ENCODE data around the gene NCOA5.
"Not testable (repeated sequence)": the region's sequence is repeated elsewhere in the genome, so short reads cannot be mapped to it uniquely, and the experiment has no call there.

The NCOA5 gene

GRCh38 chr20:46119547-46119946 lies 29.8 kb upstream of the NCOA5 start:
- DNase-seq = no peak

DNA sequence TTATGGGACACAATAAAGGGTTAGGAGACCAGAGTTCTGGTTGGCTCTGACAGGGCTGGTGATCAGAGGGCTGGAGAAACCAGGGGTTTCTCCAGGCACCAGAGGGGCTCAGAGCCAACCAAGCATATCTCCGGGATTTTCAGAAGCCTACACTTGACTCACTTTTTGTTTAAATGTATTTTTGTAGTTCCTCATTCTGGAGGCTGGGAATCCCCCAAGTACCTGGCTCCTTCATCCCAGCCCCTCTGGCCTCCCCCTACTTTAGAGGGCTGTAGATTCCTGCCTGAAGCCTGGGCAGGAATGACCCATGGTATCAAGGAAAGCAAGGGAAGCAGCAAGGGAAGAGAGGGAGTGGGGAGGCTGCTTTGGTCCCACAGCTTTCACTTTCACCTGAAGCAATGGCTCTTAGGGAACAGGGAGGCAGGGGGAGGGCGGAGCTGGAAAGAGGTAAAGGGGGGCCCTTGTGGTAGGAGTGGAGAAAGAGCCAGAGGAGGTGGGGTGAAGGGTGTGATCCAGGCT lies 29.3 kb upstream of the NCOA5 start:
- no peak for DNase-seq

DNA sequence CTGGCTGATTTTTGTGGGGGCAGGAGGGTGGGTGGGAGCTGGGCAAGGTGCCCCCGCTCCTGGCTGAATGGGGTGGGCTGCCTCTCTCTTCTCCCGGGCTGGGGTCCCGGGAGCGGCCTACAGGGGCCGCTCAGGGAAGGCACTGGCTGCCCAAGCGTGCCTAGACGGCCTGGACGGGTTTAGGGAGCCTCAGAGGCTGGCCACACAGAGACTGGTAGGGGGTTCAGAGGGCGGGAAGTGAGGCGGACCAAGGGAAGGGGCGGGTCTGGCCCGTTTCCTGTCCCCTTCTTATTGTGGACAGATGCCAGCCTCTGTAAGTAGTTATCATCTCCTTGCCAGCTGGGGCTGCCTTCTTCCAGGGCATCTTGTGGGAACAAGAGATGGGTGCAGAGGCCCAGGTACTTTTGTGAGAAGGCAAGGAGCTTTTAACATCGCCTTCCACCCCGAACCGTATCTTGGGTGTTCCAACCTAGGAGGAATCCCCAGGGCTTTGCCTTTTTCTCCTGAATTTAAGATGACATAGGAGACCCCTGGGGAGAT lies 28.8 kb upstream of the NCOA5 start:
- no peak for DNase-seq

DNA sequence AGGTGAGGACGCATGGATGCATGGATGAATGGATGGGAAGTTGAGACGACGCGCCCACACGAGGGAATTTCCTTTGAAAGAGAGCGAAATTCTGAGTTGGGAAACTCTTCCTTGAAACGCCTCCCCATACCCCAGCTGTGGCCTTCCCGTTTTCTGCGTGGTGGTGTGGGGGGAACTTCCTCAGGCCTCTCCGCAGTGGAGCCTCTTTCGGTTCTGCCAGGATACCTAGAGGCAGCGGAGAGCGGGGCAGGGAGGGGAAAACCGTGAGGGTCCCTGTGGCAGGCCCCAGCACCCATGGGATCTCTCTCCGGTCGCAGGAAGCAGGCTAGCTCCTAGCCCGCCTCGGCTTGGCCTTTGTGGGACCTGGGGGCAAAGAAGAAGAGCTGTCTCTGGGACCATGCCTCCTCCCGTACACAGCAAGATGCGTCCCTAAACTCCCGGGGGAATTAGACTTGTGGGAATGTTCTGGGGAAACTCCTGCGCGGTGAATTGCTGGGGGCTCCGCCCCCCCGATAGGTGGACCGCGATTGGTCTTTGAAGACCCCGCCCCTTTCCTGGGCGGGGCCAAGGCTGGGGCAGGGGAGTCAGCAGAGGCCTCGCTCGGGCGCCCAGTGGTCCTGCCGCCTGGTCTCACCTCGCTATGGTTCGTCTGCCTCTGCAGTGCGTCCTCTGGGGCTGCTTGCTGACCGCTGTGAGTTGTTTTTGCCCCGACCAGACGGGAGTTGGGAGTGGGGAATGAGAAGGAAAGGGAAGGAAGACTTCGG lies 28.1 kb upstream of the NCOA5 start, which contains the start of gene CD40:
TSS of gene CD40 (plus strand) at position 611 of the 764 bp plus-strand sequence. CDS start at position 641, 30 bp downstream.
- peak; percentile 82 for DNase-seq

DNA sequence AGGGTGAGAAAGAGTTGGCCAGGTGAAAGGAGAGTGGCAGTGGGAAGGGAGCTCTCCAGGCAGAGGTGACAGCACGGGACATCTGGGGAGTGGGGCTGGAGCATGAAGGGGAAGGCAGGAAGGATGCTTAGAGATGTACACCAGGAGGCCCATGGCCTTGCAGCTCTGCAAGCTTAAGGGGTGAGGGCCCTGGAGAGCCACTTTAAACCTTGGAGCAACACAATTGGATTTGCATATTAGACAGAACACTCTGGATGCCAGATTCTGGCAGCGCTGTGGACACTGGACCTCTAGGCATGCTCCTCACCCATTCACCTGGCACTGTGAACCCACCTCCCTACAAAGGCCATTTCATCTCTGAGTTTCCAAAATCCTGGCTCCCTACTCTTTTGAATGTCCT lies 24.7 kb upstream of the NCOA5 start:
- no peak for DNase-seq

- DNase-seq = no peak
Measured at GRCh38 chr20:46113113-46113470, 23.3 kb upstream of the NCOA5 start.

DNA sequence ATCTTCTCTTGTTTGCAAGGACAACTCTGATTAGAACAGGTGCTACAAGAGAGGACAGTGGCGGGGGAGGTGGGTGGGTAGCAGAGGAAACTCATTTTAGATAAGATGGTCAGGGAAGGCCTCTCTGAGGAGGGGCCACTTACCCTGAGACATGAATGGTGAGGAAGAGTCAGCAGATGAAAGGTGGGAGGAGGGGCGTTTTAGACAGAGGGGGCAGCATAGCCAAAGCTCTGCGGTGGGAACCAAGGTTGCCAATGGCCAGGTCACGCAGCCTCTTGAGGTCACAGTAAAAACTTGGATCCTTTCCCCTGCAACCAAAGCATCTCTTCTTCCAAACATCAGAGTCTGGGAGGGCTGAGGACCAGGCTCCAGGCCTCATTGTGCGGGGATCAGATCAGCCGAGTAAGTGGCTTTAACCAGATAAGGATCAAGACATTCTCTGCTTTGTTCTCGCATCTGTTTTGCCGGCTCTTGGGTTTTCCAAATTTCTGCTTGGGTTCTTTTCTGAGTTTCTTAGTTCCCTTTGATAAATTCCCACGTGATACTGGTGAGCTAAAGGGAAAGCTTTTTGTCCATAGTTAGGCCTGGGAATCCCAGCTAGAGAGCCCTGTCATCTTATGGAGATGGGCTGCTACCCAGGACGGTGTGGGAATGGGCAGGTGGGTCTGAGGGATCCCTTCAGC lies 22.8 kb upstream of the NCOA5 start:
- no peak for DNase-seq

- DNase-seq = no peak
Measured at GRCh38 chr20:46111836-46112212, 22.1 kb upstream of the NCOA5 start.

GRCh38 chr20:46111028-46111835 lies 21.5 kb upstream of the NCOA5 start:
- no peak for DNase-seq

GRCh38 chr20:46108976-46109375 lies 19.2 kb upstream of the NCOA5 start:
- no peak for DNase-seq

- no peak for DNase-seq
Measured at GRCh38 chr20:46108435-46108841, 18.7 kb upstream of the NCOA5 start.

GRCh38 chr20:46107061-46107460 lies 17.3 kb upstream of the NCOA5 start:
- no peak for DNase-seq

- no peak for DNase-seq
Measured at GRCh38 chr20:46104262-46104661, 14.5 kb upstream of the NCOA5 start.

DNA sequence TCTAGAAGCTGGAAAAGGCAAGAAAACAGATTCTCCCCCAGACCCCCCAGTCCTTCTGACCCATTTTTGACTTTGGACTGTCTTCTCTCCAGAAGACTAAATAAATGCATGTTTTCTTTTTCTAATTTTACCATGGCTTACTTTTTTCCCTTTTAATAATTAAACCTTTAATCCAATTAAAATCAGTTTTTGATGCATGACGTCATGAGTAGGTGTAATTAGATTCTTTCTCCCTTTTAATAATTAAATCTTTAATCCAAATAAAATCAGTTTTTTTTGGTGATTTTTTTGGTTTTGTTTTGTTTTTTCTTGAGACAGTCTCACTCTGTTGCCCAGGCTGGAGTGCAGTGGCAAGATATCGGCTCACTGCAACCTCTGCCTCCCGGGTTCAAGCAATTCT lies 13.2 kb upstream of the NCOA5 start:
- no peak for DNase-seq

GRCh38 chr20:46101957-46102356 lies 12.2 kb upstream of the NCOA5 start:
- no peak for DNase-seq

GRCh38 chr20:46100988-46101387 lies 11.2 kb upstream of the NCOA5 start:
- DNase-seq = no peak

DNA sequence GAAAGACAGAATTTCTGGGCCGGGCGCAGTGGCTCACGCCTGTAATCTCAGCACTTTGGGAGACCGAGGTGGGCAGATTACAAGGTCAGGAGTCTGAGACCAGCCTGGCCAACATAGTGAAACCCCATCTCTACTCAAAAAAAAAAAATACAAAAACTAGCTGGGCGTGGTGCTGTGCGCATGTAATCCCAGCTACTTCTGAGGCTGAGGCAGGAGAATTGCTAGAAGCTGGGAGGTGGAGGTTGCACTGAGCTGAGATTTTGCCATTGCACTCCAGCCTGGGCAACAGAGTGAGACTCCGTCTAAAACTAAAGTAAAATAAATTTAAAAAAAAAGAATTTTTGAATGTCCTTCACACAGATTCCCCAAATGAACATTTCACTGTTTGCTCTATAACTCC lies 10.7 kb upstream of the NCOA5 start:
- not testable (repeated sequence) for DNase-seq

GRCh38 chr20:46099491-46100287 lies 9.9 kb upstream of the NCOA5 start:
- no peak for DNase-seq

DNA sequence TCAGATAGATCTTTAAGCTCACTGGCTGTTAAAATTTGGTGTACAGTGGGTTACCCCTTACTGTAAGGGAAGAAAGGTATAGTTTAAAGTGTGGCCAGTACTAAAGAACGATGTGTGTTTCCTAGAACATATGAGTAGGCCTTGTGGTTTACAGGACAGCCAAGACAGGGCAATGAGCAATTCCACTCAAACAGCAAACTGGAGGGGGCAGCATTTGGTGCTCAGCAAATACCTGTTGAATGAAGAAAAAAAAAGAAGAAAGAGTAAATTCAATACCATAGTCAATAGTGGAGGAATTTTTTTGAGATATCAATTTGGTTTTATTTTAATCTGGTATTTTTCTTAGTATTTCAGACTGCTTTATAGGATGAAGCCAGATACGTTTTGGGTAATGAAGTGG lies 3.8 kb upstream of the NCOA5 start:
- no peak for DNase-seq

GRCh38 chr20:46091622-46092535 lies 2.1 kb upstream of the NCOA5 start:
- not testable (repeated sequence) for DNase-seq

GRCh38 chr20:46089167-46089416 lies 670 bp downstream of the NCOA5 start:
- DNase-seq = peak; percentile 63

All from activated naive CD4-positive, alpha-beta T cell treated with anti-CD3 and anti-CD28 coated beads, Interleukin-2, amount 50 U/mL, for 16 hours (primary cell).